CD14-positive monocyte (primary cell): Measurements from ENCODE around the gene TOR1AIP1. TPM values are rescaled to one million over a fixed set of nuclear protein-coding genes. Genes with fewer than 3 reads are reported as not detected.

Experiments used
- DNase-seq, 3 donors: peaks; one replicate each; pipeline ENCODE4 v3.0.0-alpha.2; 2011 to 2022
- H2AFZ ChIP-seq: 2 replicates; pipeline ENCODE4 v1.6.0; 2012; ENCODE audit warnings: mild to moderate bottlenecking, low read depth, low read length, inconsistent platforms; ENCODE audit not compliant: insufficient read depth, poor library complexity, severe bottlenecking
- H3K27ac ChIP-seq, 2 donors: 1 replicate in 1 of 2; 2 replicates in 1 of 2; pipeline ENCODE4 v1.5.1; 2012 to 2013; ENCODE audit warnings: low read length in 2 of 2, control low read depth in 1 of 2, inconsistent platforms in 1 of 2, low read depth in 1 of 2, mild to moderate bottlenecking in 1 of 2
- H3K27me3 ChIP-seq, 2 donors: one replicate each; pipeline versions ENCODE4 v1.6.0 to v1.6.1; 2011 to 2013; ENCODE audit warnings: low read length in 2 of 2; ENCODE audit not compliant: control insufficient read depth in 2 of 2, insufficient read depth in 2 of 2
- H3K36me3 ChIP-seq, 2 donors: replicated peaks in 1 of 2; 1 replicate in 1 of 2; 2 replicates in 1 of 2; pipeline versions ENCODE4 v1.5.1 to v1.6.1; 2012 to 2013; ENCODE audit warnings: low read length in 2 of 2, control low read depth in 1 of 2, inconsistent platforms in 1 of 2, mild to moderate bottlenecking in 1 of 2; ENCODE audit not compliant: insufficient read depth in 2 of 2, control insufficient read depth in 1 of 2
- H3K4me1 ChIP-seq, 2 donors: 1 replicate in 1 of 2; 2 replicates in 1 of 2; pipeline versions ENCODE4 v1.5.1 to v1.6.1; 2012 to 2013; ENCODE audit warnings: low read length in 2 of 2, control low read depth in 1 of 2, inconsistent platforms in 1 of 2, mild to moderate bottlenecking in 1 of 2, moderate library complexity in 1 of 2; ENCODE audit not compliant: insufficient read depth in 2 of 2, control insufficient read depth in 1 of 2
- H3K4me2 ChIP-seq: replicated peaks from 2 replicates; pipeline ENCODE3; 2012; ENCODE audit warnings: low read length, moderate library complexity, mild to moderate bottlenecking; ENCODE audit not compliant: poor library complexity, severe bottlenecking; ENCODE audit errors: extremely low read depth
- H3K4me3 ChIP-seq, 3 experiments: fragments of 200-600 bp in 1 of 3; sonication (generic) in 1 of 3; replicated peaks in 1 of 3; 1 replicate in 2 of 3; 2 replicates in 1 of 3; pipeline ENCODE4 v1.5.1; 2011 to 2013; ENCODE audit warnings: low read length in 3 of 3, mild to moderate bottlenecking in 3 of 3, control low read depth in 2 of 3, low read depth in 2 of 3, inconsistent platforms in 1 of 3, moderate library complexity in 1 of 3
- H3K79me2 ChIP-seq: 2 replicates; pipeline ENCODE4 v1.6.0; 2012; ENCODE audit warnings: mild to moderate bottlenecking, control low read depth, inconsistent platforms, low read length, moderate library complexity; ENCODE audit not compliant: insufficient read depth
- H3K9ac ChIP-seq: 2 replicates; pipeline ENCODE4 v1.6.0; 2017; ENCODE audit warnings: low read length, mild to moderate bottlenecking; ENCODE audit not compliant: insufficient read depth, poor library complexity, severe bottlenecking
- H3K9me3 ChIP-seq, 2 donors: replicated peaks in 1 of 2; 1 replicate in 1 of 2; 2 replicates in 1 of 2; pipeline versions ENCODE4 v1.5.1 to v1.6.1; 2012 to 2013; ENCODE audit warnings: low read length in 2 of 2, control low read depth in 1 of 2; ENCODE audit not compliant: control insufficient read depth in 1 of 2, insufficient read depth in 1 of 2
- H4K20me1 ChIP-seq: 2 replicates; pipeline ENCODE4 v1.6.0; 2012; ENCODE audit warnings: mild to moderate bottlenecking, low read length, control low read depth, moderate library complexity; ENCODE audit not compliant: insufficient read depth
- H3K27ac Mint-ChIP-seq, 7 donors: one replicate each; pipeline ENCODE4 v1.8.0; 2020; ENCODE audit warnings: mild to moderate bottlenecking in 7 of 7, mixed read lengths in 7 of 7, moderate library complexity in 6 of 7, inconsistent platforms in 2 of 7
- H3K27me3 Mint-ChIP-seq, 3 donors: one replicate each; pipeline ENCODE4 v1.8.0; 2021 to 2022; ENCODE audit warnings: low read depth in 3 of 3, mild to moderate bottlenecking in 3 of 3, mixed read lengths in 3 of 3, moderate library complexity in 3 of 3, inconsistent platforms in 1 of 3
- H3K36me3 Mint-ChIP-seq, 2 donors: one replicate each; pipeline ENCODE4 v1.8.0; 2020; ENCODE audit warnings: mixed read lengths in 2 of 2, inconsistent platforms in 1 of 2, mild to moderate bottlenecking in 1 of 2
- H3K4me1 Mint-ChIP-seq: one replicate; pipeline ENCODE4 v1.8.0; 2020; ENCODE audit warnings: mild to moderate bottlenecking, mixed read lengths
- H3K4me3 Mint-ChIP-seq, 2 donors: one replicate each; pipeline ENCODE4 v1.8.0; 2020; ENCODE audit warnings: mild to moderate bottlenecking in 2 of 2, mixed read lengths in 2 of 2, moderate library complexity in 1 of 2
- H3K9me3 Mint-ChIP-seq, 7 donors: one replicate each; pipeline ENCODE4 v1.8.0; 2020 to 2022; ENCODE audit warnings: mixed read lengths in 7 of 7, mild to moderate bottlenecking in 6 of 7, moderate library complexity in 6 of 7, inconsistent platforms in 2 of 7
- CTCF ChIP-seq: fragments of 200-600 bp; IDR thresholded peaks from one replicate; pipeline ENCODE4 v1.8.0; 2022; ENCODE audit warnings: antibody characterized with exemption, mild to moderate bottlenecking
- WGBS: methylation state at CpG from one replicate; pipeline ENCODE4 v1.1.5; 2013; ENCODE audit warnings: missing lambda C conversion rate; ENCODE audit not compliant: insufficient coverage; 5-methylcytosine and 5-hydroxymethylcytosine counted together
- intact Hi-C, 2 donors: fragments of 100-400 bp; cut with micrococcal nuclease; formaldehyde crosslinking; loops; one replicate each; pipeline versions ENCODE4 v1.15.0 to v1.15.1; 2023
- polyA plus RNA-seq, 3 donors: library from polyadenylated mRNA; depleted of rRNA in 1 of 3; unstranded in 2 of 3; stranded (reverse) in 1 of 3; fragments of 300-500 nt in 2 of 3; fragments of >200 nt in 1 of 3; fragmentation: Illumina TruSeq in 2 of 3; gene quantifications; 1 replicate in 2 of 3; 2 replicates in 1 of 3; pipeline ENCODE4 v1.2.3, GENCODE V29; 2012 to 2021

Gene TOR1AIP1
- polyA plus RNA-seq, 3 donors: 18.8 to 114 (median 77.5) TPM

DNA sequence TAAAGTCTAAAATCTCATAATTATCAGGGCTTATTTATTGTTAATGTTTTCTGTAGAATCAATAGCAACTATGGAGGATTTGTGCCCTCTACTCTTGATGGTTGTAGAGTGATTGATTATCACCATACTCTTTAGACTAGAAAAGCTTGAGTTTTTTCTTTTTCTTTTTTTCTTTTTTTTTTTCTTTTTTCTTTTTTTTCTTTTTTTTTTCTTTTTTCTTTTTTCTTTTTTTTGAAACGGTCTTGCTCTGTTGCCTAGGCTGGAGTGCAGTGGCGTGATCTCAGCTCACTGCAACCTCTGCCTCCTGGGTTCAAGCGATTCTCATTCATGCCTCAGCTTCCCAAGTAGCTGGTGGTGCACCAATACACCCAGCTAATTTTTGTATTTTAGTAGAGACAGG, 29.7 kb downstream of the TOR1AIP1 start:
- Mint-ChIP-seq H3K4me1 (no peaks in the 10 kb centered on the region), H3K9me3 (no peaks in the 10 kb centered on the region), H3K27me3 (peaks cover 0 to 1% (median 0%) of the 10 kb centered on the region in 3 donors), H3K4me3 (no peak overlapping the region), H3K27ac (peak overlapping the region in 1 of 7 donors; percentile 36), H3K36me3 (peaks cover 64 to 79% of the 10 kb centered on the region in 2 donors)
- no peak for TF ChIP-seq CTCF
- Histone ChIP-seq H2AFZ (no peak overlapping the region), H3K4me1 (no peaks in the 10 kb centered on the region), H3K36me3 (peaks cover 89 to 96% of the 10 kb centered on the region in 2 donors), H3K9me3 (no peaks in the 10 kb centered on the region), H3K27ac (no peak overlapping the region), H3K4me3 (no peak overlapping the region), H3K27me3 (no peaks in the 10 kb centered on the region), H3K9ac (no peak overlapping the region), H3K79me2 (peaks cover 34% of the 10 kb centered on the region), H4K20me1 (peaks cover 37% of the 10 kb centered on the region), H3K4me2 (no peak overlapping the region)
- intact Hi-C loops: no loop called here
- DNase-seq: no peak
- 100% methylated on average over 1 of the region's 3 CpGs for WGBS

GRCh38 chr1:179917601-179918429, 35.7 kb downstream of the TOR1AIP1 start:
- Histone ChIP-seq H2AFZ (no peak overlapping the region), H3K79me2 (peaks cover 7% of the 10 kb centered on the region), H4K20me1 (peaks cover 11% of the 10 kb centered on the region), H3K9me3 (no peaks in the 10 kb centered on the region), H3K27me3 (no peaks in the 10 kb centered on the region), H3K9ac (no peak overlapping the region), H3K4me3 (no peak overlapping the region), H3K4me2 (no peak overlapping the region), H3K36me3 (peaks cover 81 to 92% of the 10 kb centered on the region in 2 donors), H3K27ac (no peak overlapping the region), H3K4me1 (no peaks in the 10 kb centered on the region)
- Mint-ChIP-seq H3K27ac (no peak overlapping the region), H3K36me3 (peaks cover 61 to 82% of the 10 kb centered on the region in 2 donors), H3K9me3 (no peaks in the 10 kb centered on the region), H3K27me3 (peaks cover 0 to 1% (median 0%) of the 10 kb centered on the region in 3 donors), H3K4me1 (peaks cover under 1% of the 10 kb centered on the region), H3K4me3 (no peak overlapping the region)
- DNase-seq: no peak
- no peak for TF ChIP-seq CTCF
- WGBS: 96% methylated on average over 4 of the region's 10 CpGs
- intact Hi-C loops: no loop called here
